Bronchial epithelial cell (primary cell): ENCODE results near the gene FNDC3B. TPM values are rescaled to one million over a fixed set of nuclear protein-coding genes. Genes with fewer than 3 reads are reported as not detected.

Source experiments
- DNase-seq: peaks from one replicate; pipeline ENCODE4 v3.0.0-alpha.2; 2010; ENCODE audit warnings: low read depth
- FAIRE-seq: peaks from 2 replicates; lab custom pipeline; 2011; peaks lifted over from hg19 to GRCh38; lab: Jason Lieb, UNC
- H3K27me3 ChIP-seq: 2 replicates; pipeline ENCODE4 v1.5.1; 2011; ENCODE audit warnings: low read length; ENCODE audit not compliant: control insufficient read depth, insufficient read depth
- H3K36me3 ChIP-seq: 2 replicates; pipeline ENCODE4 v1.5.1; 2011; ENCODE audit warnings: low read length; ENCODE audit not compliant: control insufficient read depth, insufficient read depth
- H3K4me3 ChIP-seq: 2 replicates; pipeline ENCODE4 v1.5.1; 2011; ENCODE audit warnings: mild to moderate bottlenecking, low read depth, low read length, control low read depth
- CTCF ChIP-seq: IDR thresholded peaks from 2 replicates; pipeline ENCODE4 v1.5.1; 2011; ENCODE audit warnings: mild to moderate bottlenecking, moderate library complexity, low read length, control low read depth, inconsistent platforms; ENCODE audit not compliant: insufficient read depth, severe bottlenecking
- total RNA-seq: library from RNA; depleted of rRNA; stranded (reverse); fragments of >200 nt; gene quantifications from 2 replicates; pipeline ENCODE4 v1.2.1, GENCODE V29; 2014

Gene FNDC3B
- total RNA-seq, 1 donor from 2014 or later: 39.2 TPM

- no peak overlapping the region for H3K4me3 ChIP-seq
Observed at GRCh38 chr3:172209333-172210321, 170.2 kb downstream of the FNDC3B start.

GRCh38 chr3:172210355-172210754, 171.0 kb downstream of the FNDC3B start:
- H3K4me3 ChIP-seq: no peak overlapping the region
- TF ChIP-seq CTCF: no peak
- H3K36me3 ChIP-seq: peaks cover 2% of the 10 kb centered on the region
- DNase-seq: no peak
- H3K27me3 ChIP-seq: no peaks in the 10 kb centered on the region
- no peak for FAIRE-seq

More at GRCh38 chr3:172209333-172210321, 170.2 kb downstream of the FNDC3B start:
- Histone ChIP-seq H3K27me3 (no peaks in the 10 kb centered on the region), H3K36me3 (peaks cover 2% of the 10 kb centered on the region)
- no peak for DNase-seq
- no peak for FAIRE-seq
- no peak for TF ChIP-seq CTCF

- no peak for TF ChIP-seq CTCF
- FAIRE-seq: no peak
Observed at GRCh38 chr3:172211123-172211522, 171.7 kb downstream of the FNDC3B start.

GRCh38 chr3:172213200-172213599, 173.8 kb downstream of the FNDC3B start:
- peaks cover 2% of the 10 kb centered on the region for H3K36me3 ChIP-seq
- no peak overlapping the region for H3K4me3 ChIP-seq
- no peaks in the 10 kb centered on the region for H3K27me3 ChIP-seq
- DNase-seq: peak; percentile 71
- no peak for TF ChIP-seq CTCF
- FAIRE-seq: no peak

More at GRCh38 chr3:172211123-172211522, 171.7 kb downstream of the FNDC3B start:
- peaks cover 2% of the 10 kb centered on the region for H3K36me3 ChIP-seq
- no peak for DNase-seq
- H3K4me3 ChIP-seq: no peak overlapping the region
- no peaks in the 10 kb centered on the region for H3K27me3 ChIP-seq

GRCh38 chr3:172213904-172214303, 174.5 kb downstream of the FNDC3B start:
- Histone ChIP-seq H3K36me3 (peaks cover 2% of the 10 kb centered on the region), H3K27me3 (no peaks in the 10 kb centered on the region), H3K4me3 (no peak overlapping the region)
- no peak for FAIRE-seq
- no peak for TF ChIP-seq CTCF
- DNase-seq: no peak
